WERI-Rb-1 (cell line): Measurements from ENCODE around the gene AOPEP.

Experiments used
- DNase-seq: peaks from one replicate; pipeline ENCODE4 v3.0.0-alpha.2; 2020
- H3K27ac ChIP-seq: fragments of 250-450 bp; sonication (Bioruptor Pico); 2 replicates; pipeline ENCODE4 v1.5.1; 2020; ENCODE audit warnings: mild to moderate bottlenecking, moderate library complexity
- H3K27me3 ChIP-seq: fragments of 250-450 bp; sonication (Bioruptor Pico); 2 replicates; pipeline ENCODE4 v1.5.1; 2021; ENCODE audit warnings: mild to moderate bottlenecking, low read depth, moderate library complexity; ENCODE audit not compliant: insufficient read depth, severe bottlenecking
- H3K36me3 ChIP-seq: fragments of 250-450 bp; sonication (Bioruptor Pico); 2 replicates; pipeline ENCODE4 v1.5.1; 2020; ENCODE audit warnings: mild to moderate bottlenecking, moderate library complexity
- H3K4me3 ChIP-seq: 2 replicates; pipeline ENCODE4 v1.5.1; 2011; ENCODE audit warnings: low read depth, mild to moderate bottlenecking, control low read depth, low read length
- H3K9me3 ChIP-seq: fragments of 250-450 bp; sonication (Bioruptor Pico); 2 replicates; pipeline ENCODE4 v1.5.1; 2021; ENCODE audit warnings: mild to moderate bottlenecking, moderate library complexity; ENCODE audit not compliant: severe bottlenecking
- CTCF ChIP-seq: IDR thresholded peaks from 2 replicates; pipeline ENCODE4 v1.5.1; 2011; ENCODE audit warnings: low read depth, mild to moderate bottlenecking, control low read depth, inconsistent platforms, low read length

The AOPEP gene

GRCh38 chr9:95008151-95008771 lies 281.8 kb downstream of the AOPEP start:
- H3K4me3 ChIP-seq = no peak overlapping the region
- H3K36me3 ChIP-seq = peaks cover 49% of the 10 kb centered on the region
- no peaks in the 10 kb centered on the region for H3K27me3 ChIP-seq
- no peak for DNase-seq
- TF ChIP-seq CTCF = no peak
- no peaks in the 10 kb centered on the region for H3K9me3 ChIP-seq
- no peak overlapping the region for H3K27ac ChIP-seq

- H3K9me3 ChIP-seq = no peaks in the 10 kb centered on the region
- DNase-seq = no peak
- H3K4me3 ChIP-seq = no peak overlapping the region
- no peak for TF ChIP-seq CTCF
- H3K27ac ChIP-seq = no peak overlapping the region
- peaks cover 54% of the 10 kb centered on the region for H3K36me3 ChIP-seq
- H3K27me3 ChIP-seq = no peaks in the 10 kb centered on the region
These were observed 283.0 kb downstream of the AOPEP start for GRCh38 chr9:95009459-95009858.

- no peak overlapping the region for H3K4me3 ChIP-seq
- H3K27ac ChIP-seq = no peak overlapping the region
- no peak for TF ChIP-seq CTCF
- DNase-seq = no peak
- peaks cover 62% of the 10 kb centered on the region for H3K36me3 ChIP-seq
- no peaks in the 10 kb centered on the region for H3K27me3 ChIP-seq
- H3K9me3 ChIP-seq = no peaks in the 10 kb centered on the region
These were observed 283.9 kb downstream of the AOPEP start for GRCh38 chr9:95010431-95010838.

GRCh38 chr9:95012035-95012708 lies 285.7 kb downstream of the AOPEP start:
- Histone ChIP-seq H3K27me3 (no peaks in the 10 kb centered on the region), H3K27ac (no peak overlapping the region)

GRCh38 chr9:95012902-95013301 lies 286.4 kb downstream of the AOPEP start:
- Histone ChIP-seq H3K4me3 (no peak overlapping the region), H3K36me3 (peaks cover 58% of the 10 kb centered on the region), H3K27ac (no peak overlapping the region), H3K9me3 (no peaks in the 10 kb centered on the region), H3K27me3 (no peaks in the 10 kb centered on the region)
- TF ChIP-seq CTCF = no peak
- no peak for DNase-seq

More at GRCh38 chr9:95012035-95012708, 285.7 kb downstream of the AOPEP start:
- no peaks in the 10 kb centered on the region for H3K9me3 ChIP-seq
- no peak overlapping the region for H3K4me3 ChIP-seq
- TF ChIP-seq CTCF = no peak
- peaks cover 58% of the 10 kb centered on the region for H3K36me3 ChIP-seq
- no peak for DNase-seq
